Erythroblast (primary cell): ENCODE measurements around the gene SAMD4B.

Experiments used
- GATA1 ChIP-seq: IDR thresholded peaks from 2 replicates; pipeline ENCODE4 v1.6.1; 2011; ENCODE audit warnings: low read depth, mild to moderate bottlenecking, control low read depth, low read length, moderate library complexity
- POLR2A ChIP-seq: IDR thresholded peaks from 2 replicates; pipeline ENCODE4 v1.6.1; 2011; ENCODE audit warnings: mild to moderate bottlenecking, low read length

DNA sequence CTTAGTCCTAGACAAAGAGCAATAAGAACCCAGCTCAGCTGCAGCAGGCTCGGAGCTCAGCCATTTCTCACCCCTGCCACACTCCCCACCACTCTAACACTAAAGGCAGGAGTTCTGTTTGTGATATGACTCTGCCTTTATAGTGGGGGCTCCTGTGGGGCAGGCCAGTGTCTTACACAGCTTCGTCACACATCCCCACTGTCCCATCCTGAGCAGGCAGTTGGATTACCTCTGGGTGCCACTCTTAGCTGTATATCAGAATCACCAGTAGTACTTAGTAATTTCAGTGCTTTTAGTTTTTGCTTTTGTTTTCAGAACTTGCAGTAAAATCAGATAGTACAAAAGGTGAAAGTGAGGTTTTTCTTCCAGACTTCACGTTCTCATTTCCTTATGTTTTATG is 16.8 kb downstream of the SAMD4B start:
- TF ChIP-seq POLR2A = no peak
- TF ChIP-seq GATA1 = no peak
